HG03354 (cell line): ENCODE measurements around the gene ZNF236.

Source experiments
- ATAC-seq: cut with Tn5 transposase; IDR thresholded peaks from one replicate; pipeline ENCODE4 v1.9.1; 2021; ENCODE audit warnings: mild to moderate bottlenecking; ENCODE audit not compliant: unreplicated experiment, poor library complexity, severe bottlenecking

The ZNF236 gene

GRCh38 chr18:76850112-76850511 lies 27.8 kb downstream of the ZNF236 start:
- ATAC-seq: peak; percentile 48

DNA sequence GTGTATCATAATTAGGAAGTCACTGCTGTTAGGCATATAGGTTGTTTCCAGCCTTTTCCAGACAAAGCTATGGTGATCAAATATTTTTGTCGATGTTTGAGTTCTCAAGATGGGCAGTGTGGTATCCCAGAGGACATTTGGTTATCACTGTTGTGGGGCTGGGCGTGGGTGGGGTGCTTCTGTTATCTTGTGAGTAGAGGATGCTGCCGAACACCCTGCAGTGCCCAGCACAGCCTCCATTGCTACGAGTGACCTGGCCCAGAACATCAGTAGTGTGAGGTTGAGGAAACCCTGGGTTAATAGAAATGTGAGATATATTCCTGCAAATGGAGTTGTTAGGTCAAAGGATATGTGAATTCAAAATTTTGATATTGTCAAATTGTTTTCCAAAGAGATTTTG lies 33.2 kb downstream of the ZNF236 start:
- no peak for ATAC-seq

DNA sequence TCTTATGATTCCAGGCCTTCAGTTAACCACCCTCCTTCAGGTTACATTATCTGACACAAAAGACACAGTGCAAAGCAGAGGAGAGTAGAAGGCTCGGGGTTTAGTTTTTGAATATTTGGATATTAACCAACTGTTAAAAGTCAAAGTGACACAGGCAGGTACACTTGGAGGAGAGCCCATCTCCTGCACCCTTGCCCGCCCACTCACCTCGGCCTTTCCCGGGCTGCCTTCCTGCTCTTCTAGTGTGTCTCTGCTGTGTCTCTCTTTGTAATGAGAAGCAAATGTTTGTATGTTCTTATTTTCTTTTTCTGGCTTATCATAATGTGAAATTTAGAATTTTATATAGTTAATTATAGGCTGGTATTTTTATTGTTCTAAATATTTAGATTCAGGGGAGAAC lies 35.1 kb downstream of the ZNF236 start:
- no peak for ATAC-seq

GRCh38 chr18:76859474-76860339 lies 37.4 kb downstream of the ZNF236 start:
- peak; percentile 77 for ATAC-seq

- no peak for ATAC-seq
Measured at GRCh38 chr18:76860411-76860810, 38.1 kb downstream of the ZNF236 start.

DNA sequence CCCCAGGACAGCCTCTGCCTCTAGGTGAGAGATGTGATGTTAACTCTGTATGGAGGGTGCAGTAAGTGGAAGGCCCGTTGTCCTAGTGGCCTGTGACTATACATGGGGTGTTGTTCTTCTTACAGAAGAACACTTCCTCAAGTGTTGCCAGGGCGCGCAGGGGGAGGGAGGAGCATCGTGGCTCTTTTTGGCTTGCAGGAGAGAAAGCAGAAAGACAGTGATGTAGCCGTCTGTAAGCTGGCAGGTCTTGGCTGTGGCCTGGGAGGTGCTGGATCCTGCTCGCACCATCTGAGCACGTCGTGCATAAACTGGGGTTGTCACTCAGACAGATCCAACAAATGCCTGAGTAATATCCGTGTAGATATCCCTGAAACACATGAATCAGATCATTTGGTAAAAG lies 44.3 kb downstream of the ZNF236 start:
- no peak for ATAC-seq

- no peak for ATAC-seq
Measured at GRCh38 chr18:76873311-76873710, 51.0 kb downstream of the ZNF236 start.

GRCh38 chr18:76873713-76874112 lies 51.4 kb downstream of the ZNF236 start:
- ATAC-seq: no peak

GRCh38 chr18:76874642-76875389 lies 52.5 kb downstream of the ZNF236 start:
- peak; percentile 33 for ATAC-seq

- peak; percentile 84 for ATAC-seq
Measured at GRCh38 chr18:76875390-76876325, 53.3 kb downstream of the ZNF236 start.

- ATAC-seq: no peak
Measured at GRCh38 chr18:76878426-76878825, 56.1 kb downstream of the ZNF236 start.

- ATAC-seq: no peak
Measured at GRCh38 chr18:76880026-76880425, 57.7 kb downstream of the ZNF236 start.

DNA sequence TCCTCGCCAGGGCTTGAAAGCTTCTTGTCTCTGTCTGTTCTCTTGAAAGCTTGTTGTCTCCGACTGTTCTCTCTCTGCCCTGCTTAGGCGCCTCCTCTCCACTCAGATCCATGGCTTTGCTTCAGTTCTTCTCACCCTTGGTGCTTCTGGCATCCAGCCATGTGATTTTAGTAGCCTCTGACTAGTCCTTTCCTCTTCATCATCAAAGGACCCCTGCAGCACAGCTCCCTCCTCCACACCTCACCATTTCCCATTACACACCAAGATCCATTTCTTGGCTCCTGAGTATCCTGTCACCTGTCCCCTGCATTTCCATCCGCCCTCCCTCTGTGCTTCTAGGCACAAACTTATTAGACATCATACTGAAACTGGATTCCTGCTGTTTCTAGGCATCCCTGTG lies 59.4 kb downstream of the ZNF236 start:
- ATAC-seq: no peak

DNA sequence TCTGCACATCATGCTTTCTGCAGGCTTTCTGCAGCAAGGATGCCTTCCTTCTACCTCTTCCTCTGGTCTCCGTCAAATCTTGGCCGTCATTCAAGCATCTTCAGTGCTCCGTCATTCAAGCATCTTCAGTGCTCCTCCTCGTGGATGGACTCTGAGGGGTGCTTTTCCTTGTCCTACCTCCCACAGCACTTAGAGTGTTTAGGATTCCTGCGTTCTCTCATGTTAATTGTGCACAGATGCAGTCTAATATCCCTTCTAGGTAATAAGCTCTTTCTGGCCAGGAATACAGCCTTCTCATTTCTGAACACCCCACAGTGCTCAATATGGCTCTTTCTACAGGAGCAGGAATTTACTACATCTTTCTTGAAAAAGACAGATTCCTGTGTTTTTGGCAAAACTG lies 59.8 kb downstream of the ZNF236 start:
- no peak for ATAC-seq

GRCh38 chr18:76885001-76885400 lies 62.6 kb downstream of the ZNF236 start:
- ATAC-seq: no peak

DNA sequence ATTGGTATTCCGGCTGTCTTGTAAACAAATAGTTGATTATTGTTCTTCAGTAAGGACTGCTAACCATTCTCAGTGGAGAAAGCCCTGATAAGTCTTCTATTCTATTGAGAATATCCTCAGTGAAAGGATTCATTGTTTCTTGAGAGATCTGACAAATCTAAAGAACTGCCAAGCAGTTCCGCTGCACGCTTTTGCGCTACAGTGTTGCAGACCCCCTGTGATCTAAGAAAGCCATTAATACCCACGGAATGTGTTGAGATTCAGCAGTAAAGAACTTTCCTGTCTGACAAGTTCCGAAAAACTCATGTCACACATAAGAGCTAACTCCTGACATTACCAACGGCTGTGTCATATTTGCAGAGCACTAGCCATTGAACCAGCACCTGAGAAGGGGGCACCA lies 63.8 kb downstream of the ZNF236 start:
- no peak for ATAC-seq

GRCh38 chr18:76889091-76889699 lies 66.8 kb downstream of the ZNF236 start:
- ATAC-seq: no peak

GRCh38 chr18:76892832-76893231 lies 70.5 kb downstream of the ZNF236 start:
- no peak for ATAC-seq

DNA sequence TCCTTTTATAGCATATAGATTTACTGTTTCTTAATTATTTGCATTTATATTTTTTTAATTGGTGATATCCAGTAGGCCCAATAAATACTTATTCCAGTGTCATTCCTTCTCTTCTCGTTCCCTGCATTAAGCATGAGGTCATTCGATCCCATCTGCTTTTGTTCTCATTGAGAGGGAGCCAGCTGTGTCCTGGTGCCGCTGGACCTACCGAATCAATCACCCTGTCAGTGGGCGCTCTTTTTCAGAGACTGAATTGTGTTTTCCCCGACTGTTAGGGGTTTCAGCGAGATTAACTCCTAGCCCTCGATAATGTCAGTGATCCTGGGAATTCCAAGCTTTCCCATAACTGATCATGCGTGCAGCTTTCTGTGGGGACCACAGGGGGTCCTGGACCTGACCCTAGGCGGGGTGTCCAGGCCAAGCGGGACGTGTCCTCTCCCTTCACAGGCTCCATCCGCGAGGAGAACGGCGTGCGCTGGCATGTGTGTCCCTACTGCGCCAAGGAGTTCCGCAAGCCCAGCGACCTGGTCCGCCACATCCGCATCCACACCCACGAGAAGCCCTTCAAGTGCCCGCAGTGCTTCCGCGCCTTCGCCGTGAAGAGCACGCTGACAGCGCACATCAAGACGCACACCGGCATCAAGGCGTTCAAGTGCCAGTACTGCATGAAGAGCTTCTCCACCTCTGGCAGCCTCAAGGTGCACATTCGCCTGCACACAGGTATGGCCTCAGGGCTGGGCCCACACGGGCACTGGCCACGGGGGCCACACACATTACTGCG lies 72.4 kb downstream of the ZNF236 start:
- no peak for ATAC-seq
